ENCODE measurements around the gene KIF13A.

DNA sequence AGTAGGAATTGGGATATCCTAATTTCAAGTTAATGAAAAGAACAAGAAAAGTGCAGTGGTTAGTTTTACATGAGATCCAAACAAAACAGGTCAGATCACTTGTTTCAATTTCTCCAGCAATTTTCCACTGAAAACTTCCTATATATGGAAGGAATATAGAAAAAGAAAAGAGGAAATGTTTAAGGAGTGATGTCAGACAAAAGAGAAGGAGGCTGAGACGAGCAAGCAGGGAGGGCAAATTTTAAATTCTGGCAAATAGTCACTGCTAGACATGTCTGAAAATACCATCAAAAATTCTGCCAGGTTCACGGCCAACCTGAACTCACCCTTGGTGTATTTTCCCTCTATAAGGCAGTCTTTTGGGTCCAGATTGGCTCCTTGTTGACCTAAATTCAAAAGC lies 271.2 kb downstream of the KIF13A start:
- TF ChIP-seq CTCF (IDR thresholded peaks at IDR 0.05) = no peak
- TF ChIP-seq EP300 (IDR thresholded peaks at IDR 0.05) = no peak
- TF ChIP-seq POLR2A (IDR thresholded peaks at IDR 0.05; ENCODE audit: low read depth) = no peak
- no peak for TF ChIP-seq POLR2AphosphoS5 (IDR thresholded peaks at IDR 0.05)
